ENCODE data around the gene PHB1. TPM values are rescaled to one million over a fixed set of nuclear protein-coding genes. Genes with fewer than 3 reads are reported as not detected.

PHB1 gene
- polyA plus RNA-seq (2011; rRNA removed): 228 and 263 TPM in 2 replicates
- polyA minus RNA-seq (2011; rRNA and poly(A)+ RNA removed): 226 and 234 TPM in 2 replicates

- H3K27ac ChIP-seq (ENCODE audit: low read depth, low read length): no peak within 1 kb of the TSS
- POLR2A ChIA-PET: interaction anchor here (0.6 kb wide), 2 partner anchors 111 to 598 kb away, joined by 3 read pairs; no protein-coding TSS in a partner anchor
These were observed at the start of gene PHB1 for GRCh38 chr17:49414622-49415350. Gene PHB1, minus strand, starts transcription at chr17:49414882. Its CDS starts 1,618 bp downstream, at chr17:49413264.

DNA sequence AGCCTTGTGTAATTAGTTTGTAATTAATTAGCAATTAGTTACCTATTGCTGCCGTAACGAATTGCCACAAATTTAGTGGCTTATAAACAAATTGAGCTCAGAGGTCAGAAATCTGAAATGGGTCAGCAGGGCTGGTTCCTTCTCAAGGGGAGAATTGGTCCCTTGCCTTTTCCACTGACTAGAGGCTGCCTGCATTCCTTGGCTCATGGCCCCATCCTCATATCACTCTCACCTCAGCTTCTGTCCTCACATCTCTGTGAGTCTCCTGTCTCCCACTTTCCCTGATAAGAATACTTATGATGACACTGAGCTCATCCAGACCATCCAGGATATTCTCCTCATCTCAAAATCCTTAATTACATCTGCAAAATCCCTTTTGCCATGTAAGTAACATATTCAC lies 49.4 kb upstream of the PHB1 start:
- H3K27me3 ChIP-seq (ENCODE audit: control insufficient read depth, insufficient read depth, low read length): peaks cover 73% of the 10 kb centered on the region
- POLR2A ChIA-PET: no interaction called here
- no peak for DNase-seq (ENCODE audit: low read depth, low spot score)
- H3K9me3 ChIP-seq (ENCODE audit: control insufficient read depth, insufficient read depth, low read length): peaks cover 10% of the 10 kb centered on the region
- no peak overlapping the region for H3K4me3 ChIP-seq (ENCODE audit: low read depth, low read length)
- no peak for TF ChIP-seq CTCF (IDR thresholded peaks at IDR 0.05; ENCODE audit: low read depth, low read length)
- no peak overlapping the region for H3K27ac ChIP-seq (ENCODE audit: low read depth, low read length)
- CTCF ChIA-PET: no interaction called here

More at GRCh38 chr17:49414622-49415350, at the start of gene PHB1:
- TF ChIP-seq CTCF (IDR thresholded peaks at IDR 0.05; ENCODE audit: low read depth, low read length): no peak
- H3K27me3 ChIP-seq (ENCODE audit: control insufficient read depth, insufficient read depth, low read length): no peaks in the 10 kb centered on the region
- H3K9me3 ChIP-seq (ENCODE audit: control insufficient read depth, insufficient read depth, low read length): peaks cover 5% of the 10 kb centered on the region; the same call in 1 of the 2 replicates
- DNase-seq (ENCODE audit: low read depth, low spot score): peak; percentile 91
- CTCF ChIA-PET: interaction anchor here (7.0 kb wide), 1 partner anchor 142 kb away, joined by 37 read pairs; no protein-coding TSS in a partner anchor
- peak within 1 kb of the TSS; percentile 100 for H3K4me3 ChIP-seq (ENCODE audit: low read depth, low read length)

DNA sequence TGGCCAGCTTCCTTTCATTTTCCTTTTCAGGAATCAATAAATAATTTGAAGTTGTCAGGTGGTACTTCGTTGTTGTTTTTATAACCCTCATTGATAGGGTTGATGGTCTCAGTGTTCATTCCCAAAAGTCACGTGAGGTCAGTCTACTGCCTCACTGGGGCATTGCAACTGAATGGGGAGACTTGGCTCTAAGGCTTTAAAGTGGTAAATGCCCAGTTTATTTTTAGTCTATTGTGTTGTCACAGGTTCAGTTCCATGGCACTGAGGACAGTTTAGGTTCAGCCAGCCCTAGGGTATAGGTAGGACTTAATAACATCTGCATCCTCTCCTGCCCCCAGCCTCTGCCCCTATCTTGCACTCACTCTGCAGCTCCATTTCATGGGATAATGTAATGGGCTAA lies 46.9 kb upstream of the PHB1 start:
- no peak for DNase-seq (ENCODE audit: low read depth, low spot score)
- Histone ChIP-seq H3K27ac (ENCODE audit: low read depth, low read length) (no peak overlapping the region), H3K27me3 (ENCODE audit: control insufficient read depth, insufficient read depth, low read length) (peaks cover 66% of the 10 kb centered on the region), H3K9me3 (ENCODE audit: control insufficient read depth, insufficient read depth, low read length) (peaks cover 10% of the 10 kb centered on the region), H3K4me3 (ENCODE audit: low read depth, low read length) (no peak overlapping the region)
- ChIA-PET POLR2A (no interaction called here), CTCF (no interaction called here)
- no peak for TF ChIP-seq CTCF (IDR thresholded peaks at IDR 0.05; ENCODE audit: low read depth, low read length)

DNA sequence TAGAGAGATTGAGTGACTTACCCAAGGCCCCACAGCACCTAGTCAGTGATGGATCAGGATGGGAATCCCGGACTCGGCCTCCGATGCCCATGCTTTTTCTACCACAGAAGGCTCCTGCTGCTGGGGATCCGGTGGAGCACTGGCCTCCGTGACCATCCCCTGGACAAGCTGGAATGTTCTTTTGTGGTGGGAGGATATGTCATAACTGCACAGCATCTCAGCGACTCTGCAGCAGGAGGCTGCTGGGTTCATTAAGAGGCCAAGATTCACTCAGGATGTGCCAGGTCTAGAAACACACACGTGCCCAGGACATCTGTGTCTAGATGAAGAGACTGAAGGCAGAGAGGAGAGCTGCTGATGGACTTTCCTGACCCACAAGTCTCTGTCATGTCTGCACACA lies 45.7 kb upstream of the PHB1 start:
- peaks cover 10% of the 10 kb centered on the region for H3K9me3 ChIP-seq (ENCODE audit: control insufficient read depth, insufficient read depth, low read length)
- CTCF ChIA-PET: no interaction called here
- H3K27me3 ChIP-seq (ENCODE audit: control insufficient read depth, insufficient read depth, low read length): peaks cover 56% of the 10 kb centered on the region
- no peak overlapping the region for H3K4me3 ChIP-seq (ENCODE audit: low read depth, low read length)
- no peak for DNase-seq (ENCODE audit: low read depth, low spot score)
- H3K27ac ChIP-seq (ENCODE audit: low read depth, low read length): no peak overlapping the region
- POLR2A ChIA-PET: no interaction called here
- TF ChIP-seq CTCF (IDR thresholded peaks at IDR 0.05; ENCODE audit: low read depth, low read length): no peak

DNA sequence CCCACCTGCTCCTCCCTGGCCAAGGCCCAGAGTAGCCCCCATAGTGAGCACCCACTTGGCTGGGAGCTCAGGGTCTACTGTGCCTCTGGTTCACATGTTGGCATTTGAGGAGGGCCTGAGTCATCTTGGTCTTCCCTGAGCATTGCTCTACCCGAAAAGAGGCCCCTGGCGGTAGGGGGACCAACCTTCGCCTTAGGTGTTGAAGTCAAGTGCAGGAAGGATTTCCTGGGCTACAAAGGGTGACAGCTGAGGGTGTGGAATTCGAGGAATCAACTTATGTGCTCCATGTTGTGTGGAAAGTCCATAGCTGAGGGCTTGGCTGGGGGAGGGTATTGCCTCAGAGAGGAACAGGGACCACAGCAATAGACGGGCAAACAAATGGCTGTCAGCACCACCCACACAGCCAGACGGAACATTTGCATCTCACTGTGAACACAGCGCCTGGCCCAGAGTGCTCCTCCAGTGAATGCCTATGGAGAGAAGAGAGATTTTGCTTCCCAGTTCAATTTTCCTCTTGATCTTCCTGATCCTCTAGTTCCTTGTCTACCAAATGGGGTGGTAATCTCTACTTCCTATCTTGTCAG lies 44.8 kb upstream of the PHB1 start:
- CTCF ChIA-PET: interaction anchor here (1.2 kb wide), 1 partner anchor 97 kb away, joined by 3 read pairs; no protein-coding TSS in a partner anchor
- Histone ChIP-seq H3K4me3 (ENCODE audit: low read depth, low read length) (no peak overlapping the region), H3K9me3 (ENCODE audit: control insufficient read depth, insufficient read depth, low read length) (peaks cover 9% of the 10 kb centered on the region; the same call in 1 of the 2 replicates), H3K27ac (ENCODE audit: low read depth, low read length) (no peak overlapping the region), H3K27me3 (ENCODE audit: control insufficient read depth, insufficient read depth, low read length) (peaks cover 49% of the 10 kb centered on the region)
- no peak; the same call in 1 of the 2 replicates for TF ChIP-seq CTCF (IDR thresholded peaks at IDR 0.05; ENCODE audit: low read depth, low read length)
- POLR2A ChIA-PET: no interaction called here
- no peak for DNase-seq (ENCODE audit: low read depth, low spot score)
